H1 (cell line): ENCODE measurements around the gene FOXRED1. TPM values are rescaled to one million over a fixed set of nuclear protein-coding genes. Genes with fewer than 3 reads are reported as not detected.

Source experiments
- CTCF ChIA-PET: fragments of 300-600 bp; sonication (Branson Sonifier 250); formaldehyde crosslinking; loops from one replicate; lab custom pipeline; 2021; ENCODE audit not compliant: partially characterized antibody; lab: Charles Lee
- POLR2A ChIA-PET: fragments of 300-600 bp; sonication (Branson Sonifier 250); formaldehyde crosslinking; loops from one replicate; lab custom pipeline; 2021; ENCODE audit warnings: inconsistent platforms; ENCODE audit not compliant: partially characterized antibody; lab: Charles Lee
- DNase-seq, 2 experiments: peaks; one replicate each; pipeline versions ENCODE4 v3.0.0 to v3.0.0-alpha.2; 2010 to 2022; ENCODE audit warnings: low spot score in 2 of 2, low read depth in 1 of 2, mixed read lengths in 1 of 2
- FAIRE-seq: peaks from 2 replicates; lab custom pipeline; 2011; peaks lifted over from hg19 to GRCh38; lab: Jason Lieb, UNC
- H2AFZ ChIP-seq: 2 replicates; pipeline ENCODE4 v1.8.1; 2012; ENCODE audit warnings: low read length, inconsistent platforms
- H2AK5ac ChIP-seq: 2 replicates; pipeline ENCODE4 v1.6.1; 2013; ENCODE audit warnings: low read depth, low read length
- H2BK120ac ChIP-seq: replicated peaks from 2 replicates; pipeline ENCODE3; 2013; ENCODE audit warnings: low read depth, low read length, inconsistent platforms
- H2BK12ac ChIP-seq: 2 replicates; pipeline ENCODE4 v1.6.1; 2013; ENCODE audit warnings: low read depth, low read length
- H2BK15ac ChIP-seq: 2 replicates; pipeline ENCODE4 v1.6.1; 2013; ENCODE audit warnings: low read length
- H2BK20ac ChIP-seq: 2 replicates; pipeline ENCODE4 v1.6.1; 2013; ENCODE audit warnings: low read length
- H2BK5ac ChIP-seq: 2 replicates; pipeline ENCODE4 v1.6.1; 2013; ENCODE audit warnings: low read depth, low read length
- H3K14ac ChIP-seq: 2 replicates; pipeline ENCODE4 v1.6.1; 2013; ENCODE audit warnings: inconsistent platforms; ENCODE audit not compliant: insufficient read length
- H3K18ac ChIP-seq: 2 replicates; pipeline ENCODE4 v1.6.1; 2013; ENCODE audit warnings: low read length; ENCODE audit errors: extremely low read depth
- H3K23ac ChIP-seq: 2 replicates; pipeline ENCODE4 v1.6.1; 2013; ENCODE audit warnings: inconsistent platforms; ENCODE audit not compliant: insufficient read length
- H3K23me2 ChIP-seq: 2 replicates; pipeline ENCODE4 v1.6.1; 2013; ENCODE audit warnings: low read depth, low read length
- H3K27ac ChIP-seq: 2 replicates; pipeline ENCODE4 v1.6.1; 2011; ENCODE audit warnings: low read depth, low read length, inconsistent platforms
- H3K27me3 ChIP-seq, 4 experiments: replicated peaks in 1 of 4; 1 replicate in 1 of 4; 2 replicates in 3 of 4; pipeline versions ENCODE4 v1.6.1 to v1.8.1; 2011 to 2013; ENCODE audit warnings: low read length in 3 of 4, mild to moderate bottlenecking in 3 of 4, inconsistent platforms in 2 of 4, mixed read lengths in 2 of 4, moderate library complexity in 1 of 4; ENCODE audit not compliant: control insufficient read depth in 3 of 4, insufficient read depth in 3 of 4; ENCODE audit errors: extremely low read depth in 1 of 4
- H3K36me3 ChIP-seq, 4 experiments: 2 replicates each; pipeline versions ENCODE4 v1.6.1 to v1.8.1; 2011 to 2013; ENCODE audit warnings: mild to moderate bottlenecking in 4 of 4, low read length in 3 of 4, moderate library complexity in 2 of 4, control low read depth in 1 of 4, inconsistent platforms in 1 of 4; ENCODE audit not compliant: insufficient read depth in 4 of 4, control insufficient read depth in 2 of 4
- H3K4ac ChIP-seq: replicated peaks from 2 replicates; pipeline ENCODE3; 2013; ENCODE audit warnings: low read length, low read depth, mixed read lengths, inconsistent platforms; ENCODE audit not compliant: insufficient read length
- H3K4me1 ChIP-seq, 4 experiments: replicated peaks in 1 of 4; 1 replicate in 1 of 4; 2 replicates in 3 of 4; pipeline versions ENCODE4 v1.6.1 to v1.8.1; 2011 to 2013; ENCODE audit warnings: low read length in 3 of 4, inconsistent platforms in 2 of 4, mixed read lengths in 1 of 4; ENCODE audit not compliant: insufficient read depth in 4 of 4, control insufficient read depth in 3 of 4
- H3K4me2 ChIP-seq, 2 experiments: 2 replicates each; pipeline versions ENCODE4 v1.6.1 to v1.8.1; 2011 to 2013; ENCODE audit warnings: low read depth in 2 of 2, low read length in 2 of 2, control low read depth in 1 of 2, inconsistent platforms in 1 of 2, mild to moderate bottlenecking in 1 of 2; ENCODE audit not compliant: insufficient read depth in 1 of 2
- H3K4me3 ChIP-seq, 4 experiments: fragments of 200-600, 300-600 bp in 1 of 4; sonication (generic), shearing (Covaris generic), sonication (Bioruptor Twin) in 1 of 4; 2 replicates each; pipeline versions ENCODE4 v1.5.1 to v1.8.1; 2011 to 2016; ENCODE audit warnings: low read length in 4 of 4, low read depth in 3 of 4, control low read depth in 2 of 4, inconsistent platforms in 2 of 4, mild to moderate bottlenecking in 2 of 4, mixed read lengths in 1 of 4, moderate library complexity in 1 of 4; ENCODE audit not compliant: insufficient read depth in 2 of 4; ENCODE audit errors: extremely low read depth in 1 of 4
- H3K56ac ChIP-seq: replicated peaks from 2 replicates; pipeline ENCODE3; 2013; ENCODE audit warnings: low read depth, mild to moderate bottlenecking, mixed read lengths, low read length, inconsistent platforms; ENCODE audit not compliant: insufficient read length
- H3K79me1 ChIP-seq: 2 replicates; pipeline ENCODE4 v1.6.1; 2013; ENCODE audit warnings: low read depth, low read length, control low read depth
- H3K79me2 ChIP-seq, 2 experiments: 2 replicates each; pipeline versions ENCODE4 v1.6.1 to v1.8.1; 2012 to 2013; ENCODE audit warnings: low read length in 2 of 2, mild to moderate bottlenecking in 2 of 2, inconsistent platforms in 1 of 2; ENCODE audit not compliant: insufficient read depth in 2 of 2, control insufficient read depth in 1 of 2
- H3K9ac ChIP-seq, 4 experiments: replicated peaks in 1 of 4; 1 replicate in 1 of 4; 2 replicates in 3 of 4; pipeline versions ENCODE4 v1.6.1 to v1.8.1; 2011 to 2013; ENCODE audit warnings: low read depth in 3 of 4, low read length in 3 of 4, control low read depth in 2 of 4, mild to moderate bottlenecking in 2 of 4, moderate library complexity in 2 of 4, inconsistent platforms in 1 of 4; ENCODE audit errors: extremely low read depth in 1 of 4
- H3K9me3 ChIP-seq, 2 experiments: 2 replicates each; pipeline versions ENCODE4 v1.6.1 to v1.8.1; 2012 to 2013; ENCODE audit warnings: mild to moderate bottlenecking in 2 of 2, moderate library complexity in 2 of 2, control low read depth in 1 of 2, inconsistent platforms in 1 of 2, low read depth in 1 of 2, low read length in 1 of 2, mixed read lengths in 1 of 2; ENCODE audit not compliant: insufficient read depth in 2 of 2
- H4K20me1 ChIP-seq, 2 experiments: replicated peaks in 1 of 2; 2 replicates each; pipeline versions ENCODE3 to v1.8.1; 2011 to 2013; ENCODE audit warnings: inconsistent platforms in 2 of 2, low read length in 2 of 2, mild to moderate bottlenecking in 1 of 2; ENCODE audit not compliant: insufficient read depth in 2 of 2, control insufficient read depth in 1 of 2
- H4K5ac ChIP-seq: 2 replicates; pipeline ENCODE4 v1.6.1; 2013; ENCODE audit warnings: low read length, low read depth, mixed read lengths, inconsistent platforms; ENCODE audit not compliant: insufficient read length
- H4K8ac ChIP-seq: 2 replicates; pipeline ENCODE4 v1.8.0; 2013; ENCODE audit warnings: mild to moderate bottlenecking, moderate library complexity, low read length, inconsistent platforms; ENCODE audit not compliant: insufficient read depth; ENCODE audit errors: extremely low read depth
- H4K91ac ChIP-seq: replicated peaks from 2 replicates; pipeline ENCODE3; 2013; ENCODE audit warnings: low read length, mixed read lengths, inconsistent platforms; ENCODE audit not compliant: insufficient read length
- SAP30 ChIP-seq: fragments of 300-600 bp; sonication (generic); IDR thresholded peaks from 2 replicates; pipeline ENCODE4 v1.7.1; 2012; ENCODE audit warnings: low read length, moderate library complexity, mild to moderate bottlenecking, inconsistent platforms; ENCODE audit not compliant: insufficient read depth, insufficient replicate concordance
- SIX5 ChIP-seq: IDR thresholded peaks from 2 replicates; pipeline ENCODE4 v1.6.1; 2011; ENCODE audit warnings: mild to moderate bottlenecking, low read depth, low read length
- TAF7 ChIP-seq: optimal IDR thresholded peaks from 2 replicates; pipeline ENCODE3; 2011; ENCODE audit warnings: low read depth, mild to moderate bottlenecking, inconsistent platforms, low read length, moderate library complexity, borderline replicate concordance
- TBP ChIP-seq: IDR thresholded peaks from 2 replicates; pipeline ENCODE4 v1.6.1; 2011; ENCODE audit warnings: low read depth, low read length, improper control_type of control experiment
- YY1 ChIP-seq: IDR thresholded peaks from 2 replicates; pipeline ENCODE4 v1.6.1; 2011; ENCODE audit warnings: low read depth, mild to moderate bottlenecking, low read length
- WGBS, 2 experiments: shearing (Covaris generic) in 1 of 2; methylation state at CpG; one replicate each; pipeline versions ENCODE4 v1.1.6 to v1.1.7; 2013 to 2015; ENCODE audit warnings: low lambda C conversion rate in 2 of 2, mixed read lengths in 2 of 2, inconsistent platforms in 1 of 2, low coverage in 1 of 2, missing lambda C conversion rate in 1 of 2; ENCODE audit not compliant: insufficient replicate concordance in 2 of 2, insufficient coverage in 1 of 2, insufficient read length in 1 of 2; ENCODE audit errors: extremely low coverage in 1 of 2, missing lambda C conversion rate in 1 of 2; 5-methylcytosine and 5-hydroxymethylcytosine counted together
- polyA plus RNA-seq, 7 experiments: library from polyadenylated mRNA; depleted of rRNA in 3 of 7; stranded (reverse) in 5 of 7; unstranded in 2 of 7; fragments of >200 nt in 5 of 7; fragments of 200-250 nt in 2 of 7; gene quantifications; 1 replicate in 5 of 7; 2 replicates in 1 of 7; 4 replicates in 1 of 7; pipeline versions ENCODE4 v1.2.1 to v1.2.3, GENCODE V29; 2011 to 2013; ENCODE audit warnings: missing spikeins in 2 of 7, mixed read lengths in 2 of 7
- total RNA-seq: library from RNA; stranded (reverse); fragmentation: NEBNext Ultra II Directional; extraction: Animal tissue kit (Norgen Biotek cat#: 25700); gene quantifications from 2 replicates; pipeline ENCODE4 v1.2.1, GENCODE V29; 2021

The FOXRED1 gene
- total and polyA plus RNA-seq, 2 of the 8 experiments (the other 6 are each of a cell fraction or from before 2014, with no cell fraction given): 48.8 to 99.4 TPM

DNA sequence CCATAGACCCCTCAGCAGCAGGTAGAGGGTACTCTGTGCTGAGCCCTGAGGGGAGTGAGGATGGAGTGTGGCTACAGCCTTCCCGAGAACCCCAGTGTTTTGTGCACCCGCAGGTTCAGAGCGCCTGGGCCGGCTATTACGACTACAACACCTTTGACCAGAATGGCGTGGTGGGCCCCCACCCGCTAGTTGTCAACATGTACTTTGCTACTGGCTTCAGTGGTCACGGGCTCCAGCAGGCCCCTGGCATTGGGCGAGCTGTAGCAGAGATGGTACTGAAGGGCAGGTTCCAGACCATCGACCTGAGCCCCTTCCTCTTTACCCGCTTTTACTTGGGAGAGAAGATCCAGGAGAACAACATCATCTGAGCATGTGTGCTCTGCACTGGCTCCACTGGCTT lies 8.4 kb downstream of the FOXRED1 start:
- no peak overlapping the region for H3K18ac ChIP-seq
- no peak overlapping the region for H4K91ac ChIP-seq
- 0 out of 2 replicates have a peak overlapping the region, but pooled peaks have one; percentile 5 for H2BK5ac ChIP-seq
- H3K9me3 ChIP-seq: no peaks in the 10 kb centered on the region; a peak in 1 of 4 replicates
- DNase-seq (no peak), FAIRE-seq (no peak)
- no peak overlapping the region for H2BK20ac ChIP-seq
- H3K4ac ChIP-seq: no peak overlapping the region
- H3K4me3 ChIP-seq: no peak overlapping the region
- no peak overlapping the region; the same call in 1 of the 2 replicates for H4K8ac ChIP-seq
- no peak overlapping the region for H3K27ac ChIP-seq
- no peak overlapping the region for H3K23ac ChIP-seq
- H2AK5ac ChIP-seq: no peak overlapping the region
- no peak overlapping the region for H2BK15ac ChIP-seq
- peaks cover 4% of the 10 kb centered on the region for H3K79me1 ChIP-seq
- 94% methylated on average over 11 of the region's 11 CpGs; no CpG with 5 or more reads in 1 of the 2 experiments for WGBS, 2 experiments
- no peak overlapping the region for H2BK12ac ChIP-seq
- peaks cover 2 to 11% of the 10 kb centered on the region in 2 experiments for H4K20me1 ChIP-seq
- peaks cover 1% of the 10 kb centered on the region; the same call in 1 of the 2 replicates for H3K23me2 ChIP-seq
- no peak overlapping the region for H3K9ac ChIP-seq
- H3K56ac ChIP-seq: no peak overlapping the region
- H3K36me3 ChIP-seq: peaks cover 17 to 50% (median 30%) of the 10 kb centered on the region in 4 experiments; a peak in 7 of 8 replicates
- H4K5ac ChIP-seq: no peak overlapping the region
- no peak overlapping the region for H3K14ac ChIP-seq
- peaks cover 0 to 5% (median 0%) of the 10 kb centered on the region in 4 experiments; a peak in 3 of 7 replicates for H3K27me3 ChIP-seq
- H3K4me2 ChIP-seq: no peak overlapping the region
- ChIA-PET POLR2A (interaction anchor here (1.6 kb wide), 1 partner anchor 9 kb away, joined by 3 read pairs; no protein-coding TSS in a partner anchor), CTCF (interaction anchor here (1.5 kb wide), 1 partner anchor 9 kb away, joined by 3 read pairs; no protein-coding TSS in a partner anchor)
- TF ChIP-seq SIX5 (no peak), TBP (no peak), SAP30 (no peak), YY1 (no peak), TAF7 (no peak)
- no peaks in the 10 kb centered on the region for H3K79me2 ChIP-seq
- H2BK120ac ChIP-seq: no peak overlapping the region
- no peak overlapping the region for H2AFZ ChIP-seq
- peaks cover 0 to 6% (median 2%) of the 10 kb centered on the region in 4 experiments; a peak in 4 of 7 replicates for H3K4me1 ChIP-seq
